ENCODE measurements around the gene UCP2.

The UCP2 gene

DNA sequence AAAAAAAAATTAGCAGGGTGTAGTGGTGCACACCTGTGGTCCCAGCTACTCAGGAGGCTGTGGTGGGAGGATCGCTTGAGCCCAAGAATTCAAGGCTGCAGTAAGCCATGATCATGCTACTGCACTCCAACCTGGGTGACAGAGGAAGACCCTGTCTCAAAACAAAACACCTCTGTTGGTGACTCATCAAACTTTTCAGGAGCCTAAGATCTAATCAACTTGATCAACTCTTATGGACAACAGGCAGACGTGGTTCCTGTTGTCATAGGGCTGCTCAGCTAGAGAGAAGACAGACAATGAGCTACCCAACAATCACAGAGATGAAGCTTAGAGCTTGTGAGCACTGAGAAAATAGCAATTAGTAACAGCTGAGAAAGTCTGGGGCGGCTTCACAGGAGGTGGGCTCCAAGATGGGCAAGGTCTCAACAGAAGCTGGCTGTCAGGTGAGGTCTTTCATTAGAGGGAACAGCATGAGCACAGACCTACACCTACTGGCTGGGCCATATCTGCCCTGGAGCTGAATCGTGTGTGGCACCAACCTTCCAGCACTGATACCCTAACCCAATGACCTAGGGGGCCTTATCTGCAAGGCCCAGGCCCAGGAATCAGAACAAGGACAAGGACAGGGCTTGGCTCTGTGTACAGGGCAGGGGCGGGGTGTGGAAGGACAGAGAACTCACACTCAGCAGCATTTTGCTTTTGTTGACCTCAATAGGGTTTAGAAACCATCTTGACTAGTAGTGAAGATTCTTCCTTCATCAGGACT lies 33.5 kb upstream of the UCP2 start:
- H3K27ac ChIP-seq, result no peak overlapping the region
- CTCF ChIA-PET, result no interaction called here
- POLR2A ChIA-PET (ENCODE audit: low non-redundant PET), result no interaction called here
- TF ChIP-seq, protein P1, sequence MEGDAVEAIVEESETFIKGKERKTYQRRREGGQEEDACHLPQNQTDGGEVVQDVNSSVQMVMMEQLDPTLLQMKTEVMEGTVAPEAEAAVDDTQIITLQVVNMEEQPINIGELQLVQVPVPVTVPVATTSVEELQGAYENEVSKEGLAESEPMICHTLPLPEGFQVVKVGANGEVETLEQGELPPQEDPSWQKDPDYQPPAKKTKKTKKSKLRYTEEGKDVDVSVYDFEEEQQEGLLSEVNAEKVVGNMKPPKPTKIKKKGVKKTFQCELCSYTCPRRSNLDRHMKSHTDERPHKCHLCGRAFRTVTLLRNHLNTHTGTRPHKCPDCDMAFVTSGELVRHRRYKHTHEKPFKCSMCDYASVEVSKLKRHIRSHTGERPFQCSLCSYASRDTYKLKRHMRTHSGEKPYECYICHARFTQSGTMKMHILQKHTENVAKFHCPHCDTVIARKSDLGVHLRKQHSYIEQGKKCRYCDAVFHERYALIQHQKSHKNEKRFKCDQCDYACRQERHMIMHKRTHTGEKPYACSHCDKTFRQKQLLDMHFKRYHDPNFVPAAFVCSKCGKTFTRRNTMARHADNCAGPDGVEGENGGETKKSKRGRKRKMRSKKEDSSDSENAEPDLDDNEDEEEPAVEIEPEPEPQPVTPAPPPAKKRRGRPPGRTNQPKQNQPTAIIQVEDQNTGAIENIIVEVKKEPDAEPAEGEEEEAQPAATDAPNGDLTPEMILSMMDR (conservative IDR thresholded peaks at IDR 0.05; ENCODE audit: low read depth), result no peak
- DNase-seq (ENCODE audit: low spot score), result no peak

DNA sequence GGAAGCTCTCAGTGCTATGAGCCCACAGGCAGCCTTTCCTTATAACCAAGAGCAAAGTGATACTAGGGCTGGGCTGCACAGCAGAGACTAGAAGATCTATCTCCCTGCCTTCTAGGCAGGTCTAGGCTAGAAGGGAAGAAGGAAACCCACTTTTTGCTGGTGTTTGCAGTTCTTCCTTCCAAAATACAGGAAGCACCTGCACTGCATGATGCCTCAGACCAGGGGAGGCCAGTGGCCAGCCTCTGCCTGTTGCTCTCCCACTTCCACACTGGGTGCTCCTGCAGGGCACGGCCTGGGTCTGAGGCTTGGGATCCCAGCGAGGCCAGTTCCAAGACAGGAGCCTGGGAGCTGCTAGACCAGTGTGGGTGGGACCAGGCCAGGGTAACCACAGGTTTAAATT lies 32.2 kb upstream of the UCP2 start:
- TF ChIP-seq, protein P1 (conservative IDR thresholded peaks at IDR 0.05; ENCODE audit: low read depth), result no peak
- no peak for DNase-seq (ENCODE audit: low spot score)
- ChIA-PET POLR2A (ENCODE audit: low non-redundant PET) (no interaction called here), CTCF (no interaction called here)
- no peak overlapping the region for H3K27ac ChIP-seq

DNA sequence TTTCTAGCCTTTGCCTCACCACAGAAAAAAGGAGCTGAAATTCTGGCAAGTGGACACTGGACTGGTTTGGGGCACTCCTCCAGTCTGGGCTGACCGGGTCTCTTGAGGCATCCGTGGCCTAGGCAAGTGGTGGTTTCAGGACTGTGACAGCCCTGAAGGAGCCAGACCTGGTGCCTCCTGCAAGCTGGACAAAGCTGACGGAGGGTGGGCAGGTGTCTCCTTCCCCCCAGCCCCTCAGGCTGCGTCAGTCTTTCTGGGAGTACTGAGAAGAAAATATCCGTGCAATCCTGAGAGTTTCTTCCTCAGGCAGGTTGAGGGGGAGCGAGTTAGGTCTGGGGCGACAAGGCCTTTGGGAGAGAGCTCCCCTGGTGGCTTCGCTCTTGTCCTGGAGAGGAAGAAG lies 30.5 kb upstream of the UCP2 start:
- TF ChIP-seq, protein P1 (conservative IDR thresholded peaks at IDR 0.05; ENCODE audit: low read depth), result no peak
- H3K27ac ChIP-seq, result no peak overlapping the region
- CTCF ChIA-PET, result no interaction called here
- no peak for DNase-seq (ENCODE audit: low spot score)
- POLR2A ChIA-PET (ENCODE audit: low non-redundant PET), result no interaction called here

DNA sequence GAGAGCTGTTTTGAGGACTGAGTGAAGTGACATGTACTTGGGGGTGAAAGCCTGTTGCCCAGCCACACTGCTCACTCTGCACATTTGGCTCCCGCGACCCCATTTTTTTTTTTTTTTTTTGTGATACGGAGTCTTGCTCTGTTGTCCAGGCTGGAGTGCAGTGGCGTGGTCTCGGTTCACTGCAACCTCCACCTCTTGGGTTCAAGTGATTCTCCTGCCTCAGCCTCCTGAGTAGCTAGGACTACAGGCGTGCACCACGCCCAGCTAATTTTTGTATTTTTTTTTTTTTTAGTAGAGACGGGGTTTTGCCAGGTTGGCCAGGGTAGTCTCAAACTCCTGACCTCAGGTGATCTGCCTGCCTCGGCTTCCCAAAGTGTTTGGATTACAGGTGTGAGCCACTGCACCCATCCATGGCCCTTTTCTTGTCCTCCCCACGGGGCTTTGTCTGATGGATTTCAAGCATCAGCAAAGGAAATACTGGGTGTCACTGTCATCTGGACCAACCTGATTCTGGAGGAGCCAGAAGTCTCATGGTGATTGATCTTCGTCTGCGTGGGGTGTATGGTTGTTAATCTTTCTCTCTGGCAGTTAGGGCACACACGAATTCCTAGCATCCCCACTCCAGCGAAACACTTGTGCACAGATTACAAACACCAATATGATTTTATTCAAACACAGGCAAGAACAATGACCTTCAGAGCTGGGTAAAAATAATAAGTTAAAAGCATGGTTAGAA lies 29.6 kb upstream of the UCP2 start:
- POLR2A ChIA-PET (ENCODE audit: low non-redundant PET), result no interaction called here
- TF ChIP-seq, protein P1 (conservative IDR thresholded peaks at IDR 0.05; ENCODE audit: low read depth), result no peak
- CTCF ChIA-PET, result no interaction called here
- H3K27ac ChIP-seq, result no peak overlapping the region
- no peak for DNase-seq (ENCODE audit: low spot score)

DNA sequence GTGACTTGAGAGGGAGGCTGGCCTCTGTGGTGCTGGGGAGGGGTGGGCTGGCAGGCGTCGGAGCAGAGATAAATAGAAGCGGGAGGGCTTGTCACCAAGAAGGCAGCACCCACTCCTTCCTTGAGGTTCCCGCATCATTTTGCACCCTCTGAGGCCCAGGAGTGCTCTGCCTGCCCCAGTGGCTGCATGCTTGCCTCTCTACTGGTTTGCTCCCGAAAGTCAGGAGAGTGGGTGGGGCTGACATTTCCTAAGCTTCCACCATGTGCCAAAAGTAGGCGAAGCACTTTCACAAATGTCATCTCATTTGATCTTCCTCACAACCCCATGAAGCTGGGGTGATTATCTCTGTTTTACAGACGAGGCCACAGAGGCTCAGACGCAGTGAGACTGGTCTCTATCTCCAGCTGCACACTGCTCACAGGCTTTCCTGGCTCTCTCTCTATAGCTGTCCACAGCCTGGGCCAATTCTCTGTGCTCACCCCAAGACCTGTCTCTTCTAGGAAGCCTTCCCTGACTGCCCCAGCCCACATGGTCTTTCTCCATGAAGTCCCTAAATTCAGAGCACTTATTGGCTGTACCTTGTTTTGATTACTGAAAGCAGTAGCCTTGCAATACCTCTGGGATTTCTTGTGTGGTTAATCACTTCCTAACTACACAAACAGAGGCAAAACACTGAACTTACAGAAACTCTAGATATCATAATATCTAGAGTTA lies 28.9 kb upstream of the UCP2 start:
- POLR2A ChIA-PET (ENCODE audit: low non-redundant PET), result no interaction called here
- H3K27ac ChIP-seq, result no peak overlapping the region
- DNase-seq (ENCODE audit: low spot score), result no peak
- TF ChIP-seq, protein P1 (conservative IDR thresholded peaks at IDR 0.05; ENCODE audit: low read depth), result no peak
- CTCF ChIA-PET, result interaction anchor here (0.7 kb wide), 1 partner anchor 241 kb away, joined by 4 read pairs; no protein-coding TSS in a partner anchor
